ENCODE results near the gene TTC22. TPM values are rescaled to one million over a fixed set of nuclear protein-coding genes. Genes with fewer than 3 reads are reported as not detected.

The TTC22 gene
- total RNA-seq, 1 donor from 2014 or later = 0.14 TPM

DNA sequence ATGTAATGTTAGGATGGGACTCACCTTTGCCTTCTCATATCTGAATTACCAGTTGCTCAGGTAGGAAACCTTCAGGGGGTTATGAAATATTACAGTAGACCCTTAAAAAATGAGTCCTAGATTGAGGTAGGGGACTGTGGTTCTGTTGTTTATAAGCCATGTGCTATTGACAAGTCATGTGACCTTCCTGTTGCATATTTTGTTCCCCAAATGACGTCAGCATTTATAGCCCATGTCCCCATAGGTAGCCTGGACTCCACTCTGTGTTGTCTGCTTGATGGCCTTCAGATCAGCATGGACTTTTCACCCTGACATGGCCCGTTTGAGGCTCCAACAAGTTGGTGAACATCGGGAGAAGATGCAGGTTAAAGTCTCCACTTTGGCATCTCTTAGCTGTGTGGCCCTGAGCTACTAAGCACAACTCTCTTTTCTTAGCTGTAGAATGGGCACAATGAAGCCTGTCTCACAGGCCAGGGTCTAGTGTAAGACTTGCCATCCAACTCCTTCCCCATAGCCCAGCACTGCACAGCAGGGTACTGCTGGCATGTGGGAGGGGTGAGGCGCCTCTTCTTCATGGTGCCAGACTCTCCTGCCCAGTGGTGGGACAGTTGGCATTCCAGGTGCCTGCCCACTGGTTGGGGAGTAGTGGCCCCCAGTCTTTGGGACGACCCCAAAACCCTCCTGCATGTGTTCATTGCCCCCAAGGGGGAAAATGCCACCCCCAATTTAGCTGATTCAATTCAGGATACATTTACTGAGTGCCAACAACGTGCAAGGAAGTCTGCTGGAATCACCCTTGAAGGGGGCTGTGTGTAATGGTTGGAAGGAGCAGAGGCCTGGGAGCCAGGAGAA lies 36.1 kb upstream of the TTC22 start:
- TF ChIP-seq CTCF (IDR thresholded peaks at IDR 0.05; ENCODE audit: borderline replicate concordance) = no peak
- H3K27me3 ChIP-seq (ENCODE audit: low read depth) = peaks cover 10% of the 10 kb centered on the region
- intact Hi-C loops (cut with micrococcal nuclease) = no loop called here

GRCh38 chr1:54836594-54836993 lies 35.5 kb upstream of the TTC22 start:
- intact Hi-C loops (cut with micrococcal nuclease) = no loop called here
- no peak for TF ChIP-seq CTCF (IDR thresholded peaks at IDR 0.05; ENCODE audit: borderline replicate concordance)
- H3K27ac ChIP-seq (replicated peaks) = no peak overlapping the region

More for the DNA sequence above, 36.1 kb upstream of the TTC22 start:
- Histone ChIP-seq H3K9me3 (replicated peaks) (no peaks in the 10 kb centered on the region), H3K4me1 (no peaks in the 10 kb centered on the region), H3K27ac (replicated peaks) (no peak overlapping the region), H3K36me3 (no peaks in the 10 kb centered on the region), H3K4me3 (no peak overlapping the region)
- DNase-seq = no peak

DNA sequence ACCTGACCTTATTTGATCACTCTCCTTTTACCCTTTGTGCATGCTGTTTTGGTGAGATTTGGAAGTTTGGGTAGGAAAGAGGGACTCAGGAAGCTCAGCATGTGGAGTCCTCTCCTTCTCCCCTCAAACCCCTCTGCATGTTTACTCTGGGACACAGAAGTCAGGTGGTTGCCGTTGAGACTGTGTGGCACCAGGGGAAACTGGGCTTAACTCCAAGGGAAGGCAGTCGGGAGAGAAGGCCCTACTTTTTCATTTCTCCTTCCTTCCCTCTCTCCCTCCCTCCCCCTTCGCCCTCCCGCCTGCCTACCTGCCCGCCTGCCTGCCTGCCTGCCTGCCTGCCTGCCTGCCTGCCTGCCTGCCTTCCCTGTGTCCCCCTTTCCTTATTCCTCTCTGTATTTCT lies 34.8 kb upstream of the TTC22 start:
- Histone ChIP-seq H3K27ac (replicated peaks) (no peak overlapping the region), H3K4me1 (no peaks in the 10 kb centered on the region), H3K4me3 (no peak overlapping the region), H3K36me3 (no peaks in the 10 kb centered on the region), H3K9me3 (replicated peaks) (peaks cover 13% of the 10 kb centered on the region), H3K27me3 (ENCODE audit: low read depth) (peaks cover 10% of the 10 kb centered on the region)
- intact Hi-C loops (cut with micrococcal nuclease) = no loop called here
- no peak for TF ChIP-seq CTCF (IDR thresholded peaks at IDR 0.05; ENCODE audit: borderline replicate concordance)
- no peak for DNase-seq

More at GRCh38 chr1:54836594-54836993, 35.5 kb upstream of the TTC22 start:
- H3K4me3 ChIP-seq = no peak overlapping the region
- no peaks in the 10 kb centered on the region for H3K36me3 ChIP-seq
- DNase-seq = no peak
- H3K27me3 ChIP-seq (ENCODE audit: low read depth) = peaks cover 10% of the 10 kb centered on the region
- H3K4me1 ChIP-seq = no peaks in the 10 kb centered on the region
- H3K9me3 ChIP-seq (replicated peaks) = peaks cover 6% of the 10 kb centered on the region

DNA sequence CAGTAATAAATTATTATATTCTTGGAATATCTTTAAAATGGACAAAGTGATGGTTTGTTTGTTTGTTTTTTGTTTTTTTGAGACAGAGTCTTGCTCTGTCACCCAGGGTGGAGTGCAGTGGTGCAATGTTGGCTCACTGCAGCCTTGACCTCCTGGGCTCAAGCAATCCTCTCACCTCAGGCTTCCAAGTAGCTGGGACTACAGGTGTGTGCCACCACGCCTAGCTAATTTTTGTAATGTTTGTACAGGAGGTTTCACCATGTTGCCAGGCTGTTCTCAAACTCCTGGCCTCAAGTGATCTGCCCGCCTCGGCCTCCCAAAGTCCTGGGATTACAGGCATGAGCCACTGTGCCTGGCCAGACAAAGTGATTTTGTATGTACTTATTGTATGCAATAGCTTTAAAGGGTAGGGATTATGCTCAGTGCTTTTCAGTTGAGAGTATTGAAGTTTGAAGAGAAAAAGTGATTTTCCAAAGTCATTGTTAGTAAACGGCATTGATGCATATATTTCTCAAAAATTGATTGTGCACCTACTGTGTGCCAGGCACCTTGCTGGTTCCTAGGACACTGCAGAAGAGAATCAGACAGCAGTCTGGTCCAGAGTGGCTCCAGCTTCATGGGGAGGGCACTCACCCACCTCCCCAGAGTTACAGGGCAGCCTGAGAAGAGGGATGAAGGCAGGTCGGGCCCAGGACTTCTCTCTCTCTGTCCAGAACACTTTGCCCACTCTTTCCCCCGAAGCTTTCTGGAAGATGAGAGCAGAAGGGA lies 34.2 kb upstream of the TTC22 start:
- Histone ChIP-seq H3K4me1 (no peaks in the 10 kb centered on the region), H3K27ac (replicated peaks) (no peak overlapping the region), H3K9me3 (replicated peaks) (peaks cover 19% of the 10 kb centered on the region), H3K4me3 (no peak overlapping the region), H3K36me3 (no peaks in the 10 kb centered on the region), H3K27me3 (ENCODE audit: low read depth) (peaks cover 10% of the 10 kb centered on the region)
- no peak for DNase-seq
- intact Hi-C loops (cut with micrococcal nuclease) = no loop called here
- no peak for TF ChIP-seq CTCF (IDR thresholded peaks at IDR 0.05; ENCODE audit: borderline replicate concordance)

GRCh38 chr1:54834007-54834541 lies 33.0 kb upstream of the TTC22 start:
- H3K4me1 ChIP-seq = no peaks in the 10 kb centered on the region
- TF ChIP-seq CTCF (IDR thresholded peaks at IDR 0.05; ENCODE audit: borderline replicate concordance) = no peak
- no peak overlapping the region for H3K27ac ChIP-seq (replicated peaks)
- peaks cover 29% of the 10 kb centered on the region for H3K9me3 ChIP-seq (replicated peaks)
- H3K36me3 ChIP-seq = no peaks in the 10 kb centered on the region
- H3K27me3 ChIP-seq (ENCODE audit: low read depth) = peaks cover 10% of the 10 kb centered on the region
- DNase-seq = no peak
- H3K4me3 ChIP-seq = no peak overlapping the region
- intact Hi-C loops (cut with micrococcal nuclease) = no loop called here

Data from left ventricle myocardium inferior (tissue), 1 donor.